HAP-1 (cell line): ENCODE measurements around the gene PRPF6.

Experiments used
- DNase-seq, 2 experiments: peaks; one replicate each; pipeline ENCODE4 v3.0.0-alpha.2; 2016 to 2020; ENCODE audit warnings: low spot score in 2 of 2
- H3K27me3 ChIP-seq: fragments of 250-450 bp; sonication (Bioruptor Pico); 2 replicates; pipeline ENCODE4 v1.5.1; 2020; ENCODE audit warnings: low read depth, mild to moderate bottlenecking, moderate library complexity
- H3K36me3 ChIP-seq: fragments of 250-450 bp; sonication (Bioruptor Pico); replicated peaks from 2 replicates; pipeline ENCODE4 v1.5.1; 2020; ENCODE audit warnings: mild to moderate bottlenecking
- H3K4me1 ChIP-seq: fragments of 250-450 bp; sonication (Bioruptor Pico); 2 replicates; pipeline ENCODE4 v1.5.1; 2020; ENCODE audit warnings: mild to moderate bottlenecking
- H3K4me3 ChIP-seq: fragments of 250-450 bp; sonication (Bioruptor Pico); 2 replicates; pipeline ENCODE4 v1.5.1; 2020; ENCODE audit warnings: mild to moderate bottlenecking, moderate library complexity
- H3K9me3 ChIP-seq: fragments of 250-450 bp; sonication (Bioruptor Pico); 2 replicates; pipeline ENCODE4 v1.5.1; 2020; ENCODE audit warnings: mild to moderate bottlenecking, moderate library complexity
- in situ Hi-C: fragments of 300-500 bp; cut with MboI; formaldehyde crosslinking; loops from 3 replicates; pipeline ENCODE4 v1.14.3; 2020; ENCODE audit warnings: low sequenced_read_pairs, inconsistent platforms, mixed read lengths

Gene PRPF6

GRCh38 chr20:64032706-64033624 lies 52.0 kb downstream of the PRPF6 start:
- Histone ChIP-seq H3K36me3 (peaks cover 31% of the 10 kb centered on the region), H3K4me3 (no peak overlapping the region), H3K4me1 (no peaks in the 10 kb centered on the region), H3K27me3 (no peaks in the 10 kb centered on the region), H3K9me3 (no peaks in the 10 kb centered on the region)
- no peak for DNase-seq
- in situ Hi-C loops = no loop called here

- Histone ChIP-seq H3K4me3 (no peak overlapping the region), H3K36me3 (peaks cover 22% of the 10 kb centered on the region), H3K4me1 (no peaks in the 10 kb centered on the region; the same call in 1 of the 2 replicates), H3K27me3 (no peaks in the 10 kb centered on the region), H3K9me3 (no peaks in the 10 kb centered on the region)
- in situ Hi-C loops = no loop called here
- DNase-seq = no peak
These were observed 53.1 kb downstream of the PRPF6 start for GRCh38 chr20:64033981-64034493.

- Histone ChIP-seq H3K36me3 (peaks cover 13% of the 10 kb centered on the region), H3K4me1 (peaks cover 3% of the 10 kb centered on the region; the same call in 1 of the 2 replicates), H3K4me3 (no peak overlapping the region), H3K9me3 (no peaks in the 10 kb centered on the region), H3K27me3 (no peaks in the 10 kb centered on the region)
- in situ Hi-C loops = no loop called here
- DNase-seq = no peak
These were observed 54.4 kb downstream of the PRPF6 start for GRCh38 chr20:64035066-64035932.

GRCh38 chr20:64035933-64036345 lies 55.0 kb downstream of the PRPF6 start, which contains the start of gene C20orf204:
Gene C20orf204, plus strand, starts transcription at chr20:64036182. Its CDS starts 142 bp downstream, at chr20:64036324.
- in situ Hi-C loops = no loop called here
- Histone ChIP-seq H3K36me3 (peaks cover 9% of the 10 kb centered on the region), H3K4me3 (no peak within 1 kb of the TSS), H3K9me3 (no peaks in the 10 kb centered on the region), H3K4me1 (peaks cover 3% of the 10 kb centered on the region; the same call in 1 of the 2 replicates), H3K27me3 (no peaks in the 10 kb centered on the region)
- no peak for DNase-seq

- H3K36me3 ChIP-seq = peaks cover 9% of the 10 kb centered on the region
- H3K9me3 ChIP-seq = no peaks in the 10 kb centered on the region
- H3K4me1 ChIP-seq = peaks cover 3% of the 10 kb centered on the region; the same call in 1 of the 2 replicates
- no peak overlapping the region for H3K4me3 ChIP-seq
- DNase-seq = no peak
- in situ Hi-C loops = no loop called here
- H3K27me3 ChIP-seq = no peaks in the 10 kb centered on the region
These were observed 55.6 kb downstream of the PRPF6 start for GRCh38 chr20:64036346-64037198.

- no peak for DNase-seq
- Histone ChIP-seq H3K36me3 (peaks cover 6% of the 10 kb centered on the region), H3K4me3 (no peak overlapping the region), H3K9me3 (no peaks in the 10 kb centered on the region), H3K27me3 (0 out of 2 replicates have a peak, but pooled peaks cover under 1% of the 10 kb centered on the region), H3K4me1 (peaks cover 7% of the 10 kb centered on the region; the same call in 1 of the 2 replicates)
- in situ Hi-C loops = no loop called here
These were observed 56.2 kb downstream of the PRPF6 start for GRCh38 chr20:64037199-64037497.

- H3K4me1 ChIP-seq = peaks cover 10% of the 10 kb centered on the region; the same call in 1 of the 2 replicates
- no peaks in the 10 kb centered on the region for H3K9me3 ChIP-seq
- H3K4me3 ChIP-seq = no peak overlapping the region
- peaks cover 6% of the 10 kb centered on the region for H3K36me3 ChIP-seq
- 0 out of 2 replicates have a peak, but pooled peaks cover 2% of the 10 kb centered on the region for H3K27me3 ChIP-seq
- in situ Hi-C loops = no loop called here
- no peak for DNase-seq
These were observed 56.7 kb downstream of the PRPF6 start for GRCh38 chr20:64037498-64038213.

GRCh38 chr20:64038224-64038564 lies 57.3 kb downstream of the PRPF6 start:
- in situ Hi-C loops = no loop called here
- Histone ChIP-seq H3K4me3 (peak overlapping the region; percentile 38; the same call in 1 of the 2 replicates), H3K4me1 (peaks cover 10% of the 10 kb centered on the region; the same call in 1 of the 2 replicates), H3K36me3 (peaks cover 6% of the 10 kb centered on the region), H3K9me3 (no peaks in the 10 kb centered on the region), H3K27me3 (0 out of 2 replicates have a peak, but pooled peaks cover 2% of the 10 kb centered on the region)
- DNase-seq = peak in 1 of 2 experiments; percentile 52

GRCh38 chr20:64038565-64039292 lies 57.8 kb downstream of the PRPF6 start:
- peaks cover 10% of the 10 kb centered on the region; the same call in 1 of the 2 replicates for H3K4me1 ChIP-seq
- peak; percentile 56 to 87 for DNase-seq
- no peaks in the 10 kb centered on the region for H3K9me3 ChIP-seq
- H3K27me3 ChIP-seq = 0 out of 2 replicates have a peak, but pooled peaks cover 2% of the 10 kb centered on the region
- in situ Hi-C loops = no loop called here
- H3K4me3 ChIP-seq = peak overlapping the region; percentile 38
- peaks cover 1% of the 10 kb centered on the region for H3K36me3 ChIP-seq

- no peak for DNase-seq
- in situ Hi-C loops = no loop called here
- Histone ChIP-seq H3K4me3 (peak overlapping the region; percentile 38), H3K36me3 (no peaks in the 10 kb centered on the region; the same call in 1 of the 2 replicates), H3K27me3 (0 out of 2 replicates have a peak, but pooled peaks cover 2% of the 10 kb centered on the region), H3K9me3 (no peaks in the 10 kb centered on the region), H3K4me1 (peaks cover 10% of the 10 kb centered on the region; the same call in 1 of the 2 replicates)
These were observed 58.6 kb downstream of the PRPF6 start for GRCh38 chr20:64039293-64040160.
